Uterus (tissue), 4 donors: ENCODE measurements around the gene HIPK1. TPM values are rescaled to one million over a fixed set of nuclear protein-coding genes. Genes with fewer than 3 reads are reported as not detected.

ENCODE experiments used
- DNase-seq, 2 donors: peaks; one replicate each; pipeline ENCODE4 v3.0.0-alpha.2; 2019 to 2020
- H3K27ac ChIP-seq, 2 donors: fragments of 200-600 bp; sonication (generic); 1 replicate in 1 of 2; 2 replicates in 1 of 2; pipeline ENCODE4 v1.5.1; 2016 to 2018
- H3K27me3 ChIP-seq, 2 donors: fragments of 200-600 bp; sonication (generic); one replicate each; pipeline ENCODE4 v1.5.1; 2018 to 2019; ENCODE audit warnings: control low read depth in 1 of 2
- H3K36me3 ChIP-seq, 2 donors: fragments of 200-600 bp; sonication (generic); one replicate each; pipeline ENCODE4 v1.5.1; 2019; ENCODE audit warnings: control low read depth in 1 of 2
- H3K4me1 ChIP-seq, 2 donors: fragments of 200-600 bp; sonication (generic); one replicate each; pipeline ENCODE4 v1.5.1; 2018 to 2019; ENCODE audit warnings: control low read depth in 1 of 2
- H3K4me3 ChIP-seq, 2 donors: fragments of 200-600 bp; sonication (generic); 1 replicate in 1 of 2; 2 replicates in 1 of 2; pipeline ENCODE4 v1.5.1; 2018 to 2019; ENCODE audit warnings: mild to moderate bottlenecking in 1 of 2
- H3K9me3 ChIP-seq, 2 donors: fragments of 200-600 bp; sonication (generic); one replicate each; pipeline ENCODE4 v1.5.1; 2019; ENCODE audit warnings: control low read depth in 1 of 2
- CTCF ChIP-seq, 4 experiments: fragments of 200-600 bp in 2 of 4; fragments of 450-650 bp in 2 of 4; sonication (generic) in 2 of 4; IDR thresholded peaks; one replicate each; pipeline ENCODE4 v1.5.1; 2016 to 2019; ENCODE audit warnings: antibody characterized with exemption in 4 of 4, mild to moderate bottlenecking in 2 of 4, moderate library complexity in 1 of 4
- POLR2A ChIP-seq, 2 donors: fragments of 450-650 bp; IDR thresholded peaks; one replicate each; pipeline ENCODE4 v1.6.1; 2016; ENCODE audit warnings: antibody characterized with exemption in 2 of 2, mild to moderate bottlenecking in 1 of 2, moderate library complexity in 1 of 2
- intact Hi-C: fragments of 100-400 bp; cut with DNase I; formaldehyde crosslinking; loops from one replicate; pipeline ENCODE4 v1.15.1; 2023; ENCODE audit warnings: low total_unique reads
- total RNA-seq, 4 donors: library from RNA; depleted of rRNA in 3 of 4; stranded (reverse); fragments of >200 nt in 3 of 4; gene quantifications; one replicate each; pipeline versions ENCODE4 v1.1.0 to v1.2.4, GENCODE V29; 2014 to 2023
- donor health status: DM: yes; HTN: yes; CAD: no.

HIPK1 gene
- total RNA-seq, 4 donors from 2014 or later, result 21.5 to 92.7 (median 39.7) TPM

GRCh38 chr1:113972954-113973353 is 43.8 kb downstream of the HIPK1 start:
- Histone ChIP-seq H3K27me3 (no peaks in the 10 kb centered on the region), H3K9me3 (no peaks in the 10 kb centered on the region), H3K4me3 (no peak overlapping the region), H3K36me3 (no peaks in the 10 kb centered on the region), H3K27ac (no peak overlapping the region), H3K4me1 (peaks cover 0 to 10% of the 10 kb centered on the region in 2 donors)
- TF ChIP-seq POLR2A (IDR thresholded peaks at IDR 0.05) (no peak), CTCF (IDR thresholded peaks at IDR 0.05) (no peak)
- no peak for DNase-seq
- intact Hi-C loops, result no loop called here

- no peaks in the 10 kb centered on the region for H3K36me3 ChIP-seq
- peaks cover 0 to 10% of the 10 kb centered on the region in 2 donors for H3K4me1 ChIP-seq
- no peak overlapping the region for H3K4me3 ChIP-seq
- intact Hi-C loops, result loop anchor here (5.0 kb wide), 1 partner anchor 307 kb away; no protein-coding TSS in a partner anchor
- H3K27ac ChIP-seq, result peak overlapping the region; percentile 18 to 45
- no peak for DNase-seq
- TF ChIP-seq CTCF (IDR thresholded peaks at IDR 0.05) (no peak), POLR2A (IDR thresholded peaks at IDR 0.05) (no peak)
- no peaks in the 10 kb centered on the region for H3K9me3 ChIP-seq
- H3K27me3 ChIP-seq, result no peaks in the 10 kb centered on the region
Measured at GRCh38 chr1:113975211-113975895, 46.2 kb downstream of the HIPK1 start.

GRCh38 chr1:113976609-113977278 is 47.6 kb downstream of the HIPK1 start:
- DNase-seq, result peak in 1 of 2 donors; percentile 50
- intact Hi-C loops, result loop anchor here (5.0 kb wide), 1 partner anchor 306 kb away; no protein-coding TSS in a partner anchor

GRCh38 chr1:113977906-113978305 is 48.8 kb downstream of the HIPK1 start:
- no peaks in the 10 kb centered on the region for H3K36me3 ChIP-seq

More at GRCh38 chr1:113976609-113977278, 47.6 kb downstream of the HIPK1 start:
- peaks cover 0 to 20% of the 10 kb centered on the region in 2 donors for H3K4me1 ChIP-seq
- H3K27ac ChIP-seq, result peak overlapping the region; percentile 18 to 45
- no peaks in the 10 kb centered on the region for H3K36me3 ChIP-seq
- no peak overlapping the region for H3K4me3 ChIP-seq
- no peaks in the 10 kb centered on the region for H3K9me3 ChIP-seq
- no peaks in the 10 kb centered on the region for H3K27me3 ChIP-seq
- TF ChIP-seq CTCF (IDR thresholded peaks at IDR 0.05) (peak in 3 of 4 experiments; percentile 38 to 56 (median 50)), POLR2A (IDR thresholded peaks at IDR 0.05) (no peak)

More at GRCh38 chr1:113977906-113978305, 48.8 kb downstream of the HIPK1 start:
- Histone ChIP-seq H3K9me3 (no peaks in the 10 kb centered on the region), H3K4me3 (no peak overlapping the region), H3K4me1 (peaks cover 0 to 22% of the 10 kb centered on the region in 2 donors), H3K27me3 (no peaks in the 10 kb centered on the region), H3K27ac (peak overlapping the region; percentile 92)
- intact Hi-C loops, result loop anchor here (5.0 kb wide), 1 partner anchor 304 kb away; no protein-coding TSS in a partner anchor
- TF ChIP-seq POLR2A (IDR thresholded peaks at IDR 0.05), result no peak
- TF ChIP-seq CTCF (IDR thresholded peaks at IDR 0.05), result no peak
- DNase-seq, result no peak
